ENCODE measurements around the gene FSIP2. TPM values are rescaled to one million over a fixed set of nuclear protein-coding genes. Genes with fewer than 3 reads are reported as not detected.

Gene FSIP2
- total RNA-seq, 1 donor from 2014 or later = 0.29 TPM

- H3K27ac ChIP-seq = no peak overlapping the region
- no peak for TF ChIP-seq CTCF (IDR thresholded peaks at IDR 0.05)
- H3K36me3 ChIP-seq = no peaks in the 10 kb centered on the region
- ATAC-seq (no peak), DNase-seq (no peak)
- no peaks in the 10 kb centered on the region for H3K4me1 ChIP-seq
- no peak overlapping the region for H3K4me3 ChIP-seq
- no peaks in the 10 kb centered on the region for H3K27me3 ChIP-seq
- H3K9me3 ChIP-seq = no peaks in the 10 kb centered on the region
- intact Hi-C loops (cut with DNase I) = no loop called here
These were observed 55.1 kb downstream of the FSIP2 start for GRCh38 chr2:185793532-185794345.

GRCh38 chr2:185796758-185797157 is 58.2 kb downstream of the FSIP2 start:
- Histone ChIP-seq H3K9me3 (no peaks in the 10 kb centered on the region), H3K4me1 (no peaks in the 10 kb centered on the region), H3K4me3 (no peak overlapping the region), H3K36me3 (no peaks in the 10 kb centered on the region), H3K27ac (no peak overlapping the region), H3K27me3 (no peaks in the 10 kb centered on the region)
- no peak for TF ChIP-seq CTCF (IDR thresholded peaks at IDR 0.05)
- intact Hi-C loops (cut with DNase I) = no loop called here
- DNase-seq (no peak), ATAC-seq (no peak)

- TF ChIP-seq CTCF (IDR thresholded peaks at IDR 0.05) = no peak
- Histone ChIP-seq H3K9me3 (no peaks in the 10 kb centered on the region), H3K4me3 (no peak overlapping the region), H3K27me3 (no peaks in the 10 kb centered on the region), H3K27ac (no peak overlapping the region), H3K36me3 (no peaks in the 10 kb centered on the region), H3K4me1 (no peaks in the 10 kb centered on the region)
- intact Hi-C loops (cut with DNase I) = no loop called here
- ATAC-seq (no peak), DNase-seq (no peak)
These were observed 64.3 kb downstream of the FSIP2 start for GRCh38 chr2:185802926-185803325.

- Histone ChIP-seq H3K27ac (no peak overlapping the region), H3K9me3 (no peaks in the 10 kb centered on the region), H3K4me1 (no peaks in the 10 kb centered on the region), H3K27me3 (no peaks in the 10 kb centered on the region), H3K4me3 (no peak overlapping the region), H3K36me3 (no peaks in the 10 kb centered on the region)
- no peak for ATAC-seq
- no peak for DNase-seq
- intact Hi-C loops (cut with DNase I) = no loop called here
- no peak for TF ChIP-seq CTCF (IDR thresholded peaks at IDR 0.05)
These were observed 68.2 kb downstream of the FSIP2 start for GRCh38 chr2:185806783-185807182.

- DNase-seq = no peak
- H3K4me3 ChIP-seq = no peak overlapping the region
- no peaks in the 10 kb centered on the region for H3K27me3 ChIP-seq
- ATAC-seq = no peak
- H3K27ac ChIP-seq = no peak overlapping the region
- intact Hi-C loops (cut with DNase I) = no loop called here
- no peaks in the 10 kb centered on the region for H3K4me1 ChIP-seq
- no peaks in the 10 kb centered on the region for H3K36me3 ChIP-seq
- TF ChIP-seq CTCF (IDR thresholded peaks at IDR 0.05) = no peak
- no peaks in the 10 kb centered on the region for H3K9me3 ChIP-seq
These were observed 68.7 kb downstream of the FSIP2 start for GRCh38 chr2:185807351-185807750.

Measured in upper lobe of right lung (tissue), 1 donor.